A549 treated with AZD9567 at 1 μM for 4 hours (cell line): ENCODE results near the gene IGFLR1. TPM values are rescaled to one million over a fixed set of nuclear protein-coding genes. Genes with fewer than 3 reads are reported as not detected.

Source experiments
- total RNA-seq: library from RNA; stranded (reverse); fragments of 200-300 nt; extraction: Qiagen RNA extraction; gene quantifications from 5 replicates; pipeline ENCODE4 v1.2.3, GENCODE V29; 2022; ENCODE audit not compliant: insufficient read depth

Gene IGFLR1, protein sequence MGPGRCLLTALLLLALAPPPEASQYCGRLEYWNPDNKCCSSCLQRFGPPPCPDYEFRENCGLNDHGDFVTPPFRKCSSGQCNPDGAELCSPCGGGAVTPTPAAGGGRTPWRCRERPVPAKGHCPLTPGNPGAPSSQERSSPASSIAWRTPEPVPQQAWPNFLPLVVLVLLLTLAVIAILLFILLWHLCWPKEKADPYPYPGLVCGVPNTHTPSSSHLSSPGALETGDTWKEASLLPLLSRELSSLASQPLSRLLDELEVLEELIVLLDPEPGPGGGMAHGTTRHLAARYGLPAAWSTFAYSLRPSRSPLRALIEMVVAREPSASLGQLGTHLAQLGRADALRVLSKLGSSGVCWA
- total RNA-seq: 12.6 to 17.0 TPM (median 12.9 TPM) in 5 replicates

GRCh38 chr19:35742121-35742724 is at the start of gene IGFLR1:
IGFLR1 (minus strand) TSS chr19:35742452; CDS start chr19:35741180, 1,272 bp downstream.

GRCh38 chr19:35775298-35776101 is 33.2 kb upstream of the IGFLR1 start, which contains the start of gene ARHGAP33:
ARHGAP33 (plus strand) TSS chr19:35775564; CDS start chr19:35775659, 95 bp downstream.

DNA sequence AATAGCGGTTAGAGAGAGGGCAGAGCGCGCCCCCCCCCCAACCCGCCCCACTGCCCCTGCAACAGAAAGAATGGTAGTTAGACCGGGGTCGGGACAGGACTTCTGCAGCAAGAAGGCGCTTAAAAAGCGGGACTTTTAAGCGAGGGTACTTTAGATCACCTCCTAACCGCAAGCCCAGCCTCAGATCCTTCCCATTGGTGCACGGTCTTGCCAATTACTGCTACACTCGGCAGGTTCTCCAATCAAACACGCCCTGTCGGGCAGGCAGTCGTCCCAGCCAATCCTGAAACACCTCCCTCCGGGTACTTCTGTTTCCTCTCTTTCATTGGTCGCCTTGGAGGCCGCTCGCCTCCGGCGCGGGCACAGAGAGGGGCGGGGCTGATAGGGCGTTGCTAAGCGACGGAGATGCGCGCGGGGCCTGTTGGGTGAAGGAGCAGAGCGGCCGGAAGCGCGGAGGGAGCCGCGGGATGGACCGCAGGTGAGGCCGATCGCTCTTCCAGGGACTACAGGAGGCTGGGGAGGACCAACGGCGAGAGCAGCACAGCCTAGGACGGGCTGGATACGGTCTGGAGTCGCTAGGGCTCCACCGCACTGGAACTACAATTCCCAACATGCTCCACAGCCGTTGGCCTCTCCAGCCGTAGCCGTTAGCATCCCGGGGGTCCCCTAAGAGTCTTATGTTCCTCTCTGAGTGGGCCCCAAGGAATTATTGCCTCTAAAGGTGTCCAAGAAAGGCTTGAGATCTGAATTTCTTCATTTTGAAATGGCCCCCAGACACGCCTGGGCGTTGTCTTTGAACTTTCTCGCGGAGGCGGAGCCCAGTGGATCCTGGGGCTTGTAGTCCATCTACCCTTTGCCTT is 15.7 kb upstream of the IGFLR1 start, which contains the start of gene PROSER3:
Gene PROSER3, plus strand, starts transcription at position 428 of the 860 bp plus-strand sequence. Its CDS starts 40 bp downstream, at position 468.

GRCh38 chr19:35756377-35757230 is 14.4 kb upstream of the IGFLR1 start, which contains the start of gene HSPB6:
HSPB6 (minus strand) TSS chr19:35757029; CDS start chr19:35757008, 21 bp downstream.

DNA sequence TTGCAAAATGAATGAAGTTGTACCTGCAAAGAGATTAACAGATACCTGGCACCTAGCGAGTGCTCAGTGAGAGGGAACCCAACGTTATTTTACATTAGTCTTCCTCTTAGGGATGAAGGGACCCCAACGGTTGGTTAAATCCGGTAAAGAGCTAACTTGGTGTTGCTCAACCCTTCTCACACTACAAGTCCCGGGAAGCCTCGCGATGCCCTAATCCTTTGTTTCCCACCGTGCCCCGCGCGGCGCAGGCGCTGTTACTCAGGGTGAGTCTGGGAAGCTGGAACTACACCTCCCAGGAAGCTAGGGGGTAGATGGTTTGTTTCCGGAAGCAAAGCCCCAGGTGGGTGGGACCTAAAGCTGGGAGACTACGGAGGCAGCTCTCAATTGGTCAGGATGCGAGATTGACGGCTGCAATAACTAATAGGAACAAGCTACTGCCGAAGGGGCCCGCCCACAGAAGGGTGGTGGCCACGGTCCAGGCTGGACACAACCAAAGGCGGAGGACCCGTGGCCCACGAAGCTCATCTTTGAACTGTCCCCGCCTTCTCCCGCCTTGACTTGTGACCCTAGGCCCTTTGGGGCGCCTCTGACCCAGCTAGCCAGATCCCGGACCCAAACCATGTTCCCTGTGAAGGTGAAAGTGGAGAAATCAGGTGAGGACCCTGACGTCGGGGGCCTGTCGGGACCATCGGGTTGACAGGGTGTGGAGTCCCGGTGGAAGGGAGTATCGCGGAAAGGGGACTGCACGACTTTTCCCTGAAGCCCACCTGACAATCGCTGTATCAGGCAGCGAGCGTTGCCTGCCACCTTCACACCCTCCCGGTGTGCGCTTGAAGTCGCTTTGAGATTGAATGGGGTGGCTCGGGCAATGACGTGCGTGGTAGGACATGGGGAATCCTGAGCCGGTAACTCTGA is 6.1 kb upstream of the IGFLR1 start, which contains the start of gene LIN37:
Gene LIN37, plus strand, starts transcription at position 471 of the 915 bp plus-strand sequence. Its CDS starts 149 bp downstream, at position 620.

GRCh38 chr19:35745328-35746086 is 3.3 kb upstream of the IGFLR1 start, which contains the start of the genes PSENEN and U2AF1L4:
PSENEN (plus strand) TSS chr19:35745651; CDS start chr19:35745931, 280 bp downstream.
U2AF1L4 (minus strand) TSS chr19:35745418; CDS start chr19:35745391, 27 bp downstream.

DNA sequence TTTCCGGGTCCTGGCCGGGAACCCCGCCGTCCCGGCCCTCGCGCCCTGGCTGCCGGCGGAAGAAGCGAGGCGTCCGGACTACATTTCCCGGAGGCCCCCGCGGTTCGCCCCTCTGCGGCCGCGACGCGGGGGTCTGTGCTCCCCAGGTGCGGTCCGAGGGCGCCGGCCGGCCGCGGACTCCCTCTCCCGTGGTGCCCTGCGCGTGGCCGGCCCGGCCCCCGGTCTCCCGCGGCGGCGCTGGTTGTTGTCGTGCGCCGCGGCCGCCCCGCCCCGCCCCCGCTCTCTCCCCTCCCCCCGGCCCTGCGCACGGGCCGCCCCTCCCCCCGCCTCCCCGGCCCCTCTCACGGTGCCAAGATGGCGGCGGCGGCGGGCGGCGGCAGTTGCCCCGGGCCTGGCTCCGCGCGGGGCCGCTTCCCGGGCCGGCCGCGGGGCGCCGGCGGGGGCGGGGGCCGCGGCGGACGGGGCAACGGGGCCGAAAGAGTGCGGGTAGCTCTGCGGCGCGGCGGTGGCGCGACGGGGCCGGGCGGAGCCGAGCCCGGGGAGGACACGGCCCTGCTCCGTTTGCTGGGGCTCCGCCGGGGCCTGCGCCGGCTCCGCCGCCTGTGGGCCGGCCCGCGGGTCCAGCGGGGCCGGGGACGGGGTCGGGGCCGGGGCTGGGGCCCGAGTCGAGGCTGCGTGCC is 24.4 kb downstream of the IGFLR1 start, which contains the start of gene KMT2B:
Gene KMT2B, plus strand, starts transcription at position 339 of the 680 bp plus-strand sequence. Its CDS starts 16 bp downstream, at position 355.

GRCh38 chr19:35704218-35704617 is 38.0 kb downstream of the IGFLR1 start, which contains the start of gene ZBTB32:
ZBTB32 (plus strand) TSS chr19:35704558; CDS start chr19:35714627, 10,069 bp downstream.

Other genes with a start within 250 kb of the IGFLR1 start
- gene DMKN, start 228.8 kb downstream of the IGFLR1 start, total RNA-seq: 32.2 to 38.6 TPM (median 34.4 TPM) in 5 replicates
- gene SBSN, start 214.1 kb downstream of the IGFLR1 start, total RNA-seq: 1.9 to 3.2 TPM (median 2.6 TPM) in 5 replicates
- gene GAPDHS, start 209.0 kb downstream of the IGFLR1 start, total RNA-seq: 0.10 to 0.15 TPM in 2 of 5 replicates, not detected in the others
- gene TMEM147, start 196.8 kb downstream of the IGFLR1 start, total RNA-seq: 340 to 440 TPM (median 431 TPM) in 5 replicates
- 0.07 to 0.08 TPM in 2 of 5 replicates, not detected in the others for gene ATP4A, start 178.8 kb downstream of the IGFLR1 start, total RNA-seq
- not detected in 5 replicates for gene PMIS2, start 156.3 kb downstream of the IGFLR1 start, total RNA-seq
- 7.1 to 16.9 TPM (median 15.8 TPM) in 5 replicates for gene HAUS5, start 129.7 kb downstream of the IGFLR1 start, total RNA-seq
- gene RBM42, start 113.4 kb downstream of the IGFLR1 start, total RNA-seq: 134 to 209 TPM (median 196 TPM) in 5 replicates
- 1.8 to 3.6 TPM (median 2.4 TPM) in 4 of 5 replicates, not detected in the other for gene ETV2, start 100.7 kb downstream of the IGFLR1 start, total RNA-seq
- 1,345 to 2,265 TPM (median 1,386 TPM) in 5 replicates for gene COX6B1, start 94.1 kb downstream of the IGFLR1 start, total RNA-seq
- gene UPK1A, start 75.9 kb downstream of the IGFLR1 start, total RNA-seq: 0.75 to 1.1 TPM (median 0.86 TPM) in 4 of 5 replicates, not detected in the other
- gene ZBTB32, start 37.9 kb downstream of the IGFLR1 start, total RNA-seq: not detected in 5 replicates
- 56.0 to 66.5 TPM (median 61.9 TPM) in 5 replicates for gene KMT2B, start 24.4 kb downstream of the IGFLR1 start, total RNA-seq
- gene U2AF1L4, start 3.0 kb upstream of the IGFLR1 start, total RNA-seq: 14.5 to 26.3 TPM (median 25.6 TPM) in 5 replicates
- 259 to 313 TPM (median 277 TPM) in 5 replicates for gene PSENEN, start 3.2 kb upstream of the IGFLR1 start, total RNA-seq
- 22.9 to 57.3 TPM (median 27.5 TPM) in 5 replicates for gene LIN37, start 6.1 kb upstream of the IGFLR1 start, total RNA-seq
- 0.28 to 0.42 TPM (median 0.36 TPM) in 4 of 5 replicates, not detected in the other for gene HSPB6, start 14.6 kb upstream of the IGFLR1 start, total RNA-seq
- 23.3 to 34.4 TPM (median 28.2 TPM) in 5 replicates for gene PROSER3, start 15.7 kb upstream of the IGFLR1 start, total RNA-seq
- gene ARHGAP33, start 33.1 kb upstream of the IGFLR1 start, total RNA-seq: 5.6 to 17.7 TPM (median 8.4 TPM) in 5 replicates
- 0.22 to 0.40 TPM (median 0.32 TPM) in 4 of 5 replicates, not detected in the other for gene PRODH2, start 70.4 kb upstream of the IGFLR1 start, total RNA-seq
- gene NPHS1, start 110.1 kb upstream of the IGFLR1 start, total RNA-seq: 0.47 to 0.70 TPM (median 0.57 TPM) in 4 of 5 replicates, not detected in the other
- 0.39 to 0.61 TPM (median 0.49 TPM) in 4 of 5 replicates, not detected in the other for gene KIRREL2, start 114.5 kb upstream of the IGFLR1 start, total RNA-seq
- 58.7 to 97.2 TPM (median 91.0 TPM) in 5 replicates for gene APLP1, start 126.1 kb upstream of the IGFLR1 start, total RNA-seq
- 3.0 to 9.9 TPM (median 8.2 TPM) in 5 replicates for gene NFKBID, start 158.1 kb upstream of the IGFLR1 start, total RNA-seq
- gene HCST, start 160.1 kb upstream of the IGFLR1 start, total RNA-seq: 0.25 to 0.67 TPM (median 0.50 TPM) in 4 of 5 replicates, not detected in the other
- 0.17 TPM in 1 of 5 replicates, not detected in the others for gene TYROBP, start 165.8 kb upstream of the IGFLR1 start, total RNA-seq
- gene LRFN3, start 193.9 kb upstream of the IGFLR1 start, total RNA-seq: 14.2 to 23.4 TPM (median 21.3 TPM) in 5 replicates